HG03039 (cell line): Measurements from ENCODE around the gene SYNRG.
A peak's percentile ranks its signal among the peaks of the same experiment; 100 is the strongest.

Source experiments
- ATAC-seq: cut with Tn5 transposase; IDR thresholded peaks from one replicate; pipeline ENCODE4 v1.9.1; 2021; ENCODE audit warnings: mild to moderate bottlenecking, moderate library complexity; ENCODE audit not compliant: unreplicated experiment

The SYNRG gene

DNA sequence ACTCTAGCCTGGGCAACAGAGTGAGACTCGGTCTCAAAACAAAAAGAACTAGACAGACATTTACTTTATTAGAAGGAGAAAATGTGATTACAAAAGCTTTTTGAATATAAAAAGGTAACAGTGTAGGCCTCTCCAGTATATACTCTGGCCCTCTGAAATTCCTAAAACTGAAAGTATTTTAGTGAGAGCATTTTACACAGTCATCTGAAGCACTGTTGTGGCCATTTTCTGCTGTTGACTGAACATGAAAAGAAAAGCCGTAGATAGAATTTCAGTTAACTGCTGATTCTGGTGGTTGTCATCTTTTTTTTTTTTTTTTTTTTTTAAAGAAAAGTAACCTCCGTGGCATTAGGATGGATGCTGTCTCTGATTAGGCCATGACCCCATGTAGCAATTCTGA is 103.9 kb downstream of the SYNRG start:
- ATAC-seq = no peak

DNA sequence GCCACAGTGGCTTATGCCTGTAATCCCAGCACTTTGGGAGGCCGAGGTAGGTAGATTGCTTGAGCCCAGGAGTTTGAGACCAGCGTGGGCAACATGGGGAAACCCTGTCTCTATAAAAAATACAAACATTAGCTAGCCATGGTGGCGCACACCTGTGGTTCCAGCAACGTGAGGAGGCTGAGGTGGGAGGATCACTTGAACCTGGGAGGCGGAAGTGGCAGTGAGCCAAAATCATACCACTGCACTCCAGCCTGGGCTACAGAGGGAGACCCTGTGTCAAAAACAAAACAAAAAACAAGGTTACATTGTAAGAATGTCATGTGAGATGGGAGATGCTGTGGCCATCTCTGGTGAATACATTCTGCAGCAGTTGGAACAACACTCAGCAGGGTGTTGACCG is 106.1 kb downstream of the SYNRG start:
- ATAC-seq = no peak

DNA sequence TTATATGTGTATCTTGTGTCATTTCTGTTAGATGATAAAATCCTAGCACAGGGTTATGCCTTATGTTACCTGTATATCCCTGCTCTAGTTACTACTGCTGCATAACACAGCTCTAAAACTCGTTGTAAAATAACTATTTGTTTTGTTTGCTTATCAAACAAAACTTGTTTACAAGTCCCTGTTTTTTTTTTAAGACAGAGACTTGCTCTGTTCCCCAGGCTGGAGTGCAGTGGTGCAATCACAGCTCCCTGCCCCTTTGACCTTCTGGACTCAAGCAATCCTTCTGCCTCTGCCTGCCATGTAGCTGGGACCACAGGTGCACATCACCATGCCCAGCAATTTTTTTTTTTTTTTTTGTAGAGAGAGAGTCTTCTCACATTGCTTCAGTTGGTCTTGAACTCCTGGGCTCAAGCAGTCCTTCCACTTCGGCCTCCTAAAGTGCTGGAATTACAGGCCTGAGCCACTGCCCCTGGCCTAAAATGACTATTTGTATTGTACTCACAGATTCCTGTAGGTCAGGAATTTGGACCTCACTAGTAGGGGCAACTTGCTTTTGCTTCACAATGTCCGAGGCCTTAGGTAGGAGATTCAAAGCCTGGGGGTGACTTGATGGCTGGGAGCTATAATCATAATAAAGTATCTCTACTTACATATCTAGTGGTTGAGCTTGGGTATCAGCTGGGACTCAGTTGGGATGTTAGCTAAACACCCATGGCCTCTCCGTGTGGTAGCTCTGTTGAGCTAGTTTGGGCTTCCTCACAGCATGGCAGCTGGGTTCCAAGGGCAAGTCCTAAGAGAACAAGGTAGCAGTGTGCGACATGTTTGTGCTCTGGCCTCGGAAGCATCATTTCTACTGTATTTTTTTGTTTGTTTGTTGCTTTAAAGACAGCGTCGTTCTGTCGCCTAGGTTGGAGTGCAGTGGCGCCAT is 106.9 kb downstream of the SYNRG start:
- no peak for ATAC-seq

DNA sequence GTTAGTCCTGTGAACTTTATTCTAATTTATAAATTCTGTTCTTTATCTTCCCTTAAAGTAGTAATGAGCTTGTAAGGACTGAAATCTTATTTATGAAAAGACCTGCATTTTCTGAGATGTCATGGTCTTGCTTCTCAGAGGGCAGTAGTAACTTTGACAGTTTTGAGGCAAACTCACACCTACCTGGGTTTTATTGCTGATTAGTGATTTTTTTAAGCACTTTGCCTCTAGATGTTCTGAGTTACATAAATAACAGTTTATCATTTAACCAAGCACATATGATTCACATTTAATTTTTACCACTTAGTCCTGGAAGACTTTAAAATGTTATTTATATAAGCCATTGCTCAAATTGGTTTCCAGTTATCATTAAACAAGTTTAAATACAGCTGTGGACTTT is 108.8 kb downstream of the SYNRG start:
- no peak for ATAC-seq

DNA sequence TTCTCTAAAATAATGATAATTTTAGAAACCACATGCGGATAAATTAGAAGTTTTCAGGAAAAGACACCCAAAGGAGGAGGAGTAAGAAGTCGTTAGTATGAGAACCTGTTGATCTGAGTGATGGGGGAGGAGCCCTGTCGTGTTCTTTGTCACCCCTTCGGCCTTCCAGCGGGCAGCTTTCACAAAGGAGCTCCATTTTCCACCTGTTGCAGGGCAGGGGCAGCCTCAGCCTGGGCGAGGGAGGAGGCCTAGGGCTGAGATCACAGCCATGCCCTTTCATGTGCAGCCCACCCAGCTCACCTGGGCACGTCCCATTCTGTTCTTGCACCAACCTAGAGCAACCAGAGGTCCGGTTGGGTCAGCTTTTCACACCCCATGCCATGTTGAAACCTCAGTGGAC is 114.2 kb downstream of the SYNRG start:
- no peak for ATAC-seq

DNA sequence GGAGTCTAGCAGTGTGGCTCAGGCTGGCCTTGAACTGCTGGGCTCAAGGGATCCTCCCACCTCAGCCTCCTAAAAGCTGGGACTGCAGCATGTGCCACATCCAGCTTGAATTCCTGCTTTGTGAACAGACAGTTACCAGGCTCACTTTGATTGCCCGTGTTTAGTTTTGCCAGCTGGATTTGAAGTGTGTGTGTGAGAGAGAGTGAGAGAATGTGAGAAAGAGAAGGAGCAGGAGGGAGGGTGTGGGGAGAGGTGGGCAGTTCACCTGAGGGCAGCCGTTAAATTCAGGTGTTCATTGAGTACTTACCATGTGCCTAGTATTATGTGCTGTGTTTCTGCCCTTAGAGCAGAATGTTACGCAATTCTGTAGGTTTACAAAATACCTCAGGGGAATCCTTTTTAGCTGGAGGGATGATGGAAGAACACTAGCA is 114.8 kb downstream of the SYNRG start:
- no peak for ATAC-seq

DNA sequence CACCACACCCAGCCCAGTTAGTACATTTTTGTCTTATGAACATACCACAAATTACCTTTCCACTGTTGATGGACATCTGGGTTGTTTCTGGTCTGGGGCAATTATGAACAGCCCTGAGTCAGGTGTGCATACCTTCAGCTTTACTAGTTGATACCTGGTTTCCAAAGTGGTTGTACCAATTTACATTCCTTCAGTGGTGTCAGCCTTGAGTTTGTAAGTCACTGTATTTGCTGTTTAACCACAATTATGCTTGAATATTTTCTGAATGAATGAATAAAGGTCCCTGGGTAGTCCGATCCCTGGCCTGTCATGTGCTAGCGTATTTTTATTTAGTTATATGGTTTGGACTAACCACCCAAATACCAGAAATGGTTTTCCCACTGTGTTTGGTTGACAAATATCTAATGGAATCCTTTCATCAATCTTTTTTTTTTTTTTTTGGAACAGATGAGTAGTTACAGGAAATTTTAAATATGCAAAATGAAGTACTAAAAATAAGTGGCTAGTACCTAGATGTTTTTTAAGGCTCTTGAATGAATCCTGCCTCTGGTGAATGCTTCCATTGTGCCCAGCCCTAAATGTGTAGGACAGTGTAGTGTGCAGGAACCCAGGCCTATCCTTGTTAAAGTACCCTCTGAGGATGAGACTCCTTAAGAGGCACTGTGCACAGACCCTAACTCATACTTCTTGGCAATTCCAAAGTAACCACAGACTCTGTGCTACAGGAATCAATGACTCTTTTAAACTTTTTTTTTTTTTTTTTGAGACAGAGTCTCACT is 115.8 kb downstream of the SYNRG start:
- no peak for ATAC-seq

DNA sequence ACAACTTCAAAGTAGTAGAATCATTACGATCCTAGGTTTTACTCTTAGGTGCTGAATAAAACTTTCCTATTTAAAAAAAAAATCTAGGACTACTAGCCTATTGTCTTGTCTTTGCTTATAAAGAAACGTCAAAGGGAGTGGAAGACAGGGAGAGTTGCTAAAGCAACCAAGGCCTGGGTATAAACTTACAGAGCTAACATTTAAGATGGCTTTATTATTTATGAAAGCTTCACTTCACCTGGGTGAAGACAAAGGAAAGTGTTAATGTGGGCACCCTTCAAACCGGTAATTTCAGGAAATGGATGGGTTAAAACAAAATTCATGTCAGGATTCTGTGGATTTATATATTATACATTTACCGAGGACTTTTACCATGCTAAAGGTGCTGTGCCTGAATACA is 117.1 kb downstream of the SYNRG start:
- ATAC-seq = no peak

DNA sequence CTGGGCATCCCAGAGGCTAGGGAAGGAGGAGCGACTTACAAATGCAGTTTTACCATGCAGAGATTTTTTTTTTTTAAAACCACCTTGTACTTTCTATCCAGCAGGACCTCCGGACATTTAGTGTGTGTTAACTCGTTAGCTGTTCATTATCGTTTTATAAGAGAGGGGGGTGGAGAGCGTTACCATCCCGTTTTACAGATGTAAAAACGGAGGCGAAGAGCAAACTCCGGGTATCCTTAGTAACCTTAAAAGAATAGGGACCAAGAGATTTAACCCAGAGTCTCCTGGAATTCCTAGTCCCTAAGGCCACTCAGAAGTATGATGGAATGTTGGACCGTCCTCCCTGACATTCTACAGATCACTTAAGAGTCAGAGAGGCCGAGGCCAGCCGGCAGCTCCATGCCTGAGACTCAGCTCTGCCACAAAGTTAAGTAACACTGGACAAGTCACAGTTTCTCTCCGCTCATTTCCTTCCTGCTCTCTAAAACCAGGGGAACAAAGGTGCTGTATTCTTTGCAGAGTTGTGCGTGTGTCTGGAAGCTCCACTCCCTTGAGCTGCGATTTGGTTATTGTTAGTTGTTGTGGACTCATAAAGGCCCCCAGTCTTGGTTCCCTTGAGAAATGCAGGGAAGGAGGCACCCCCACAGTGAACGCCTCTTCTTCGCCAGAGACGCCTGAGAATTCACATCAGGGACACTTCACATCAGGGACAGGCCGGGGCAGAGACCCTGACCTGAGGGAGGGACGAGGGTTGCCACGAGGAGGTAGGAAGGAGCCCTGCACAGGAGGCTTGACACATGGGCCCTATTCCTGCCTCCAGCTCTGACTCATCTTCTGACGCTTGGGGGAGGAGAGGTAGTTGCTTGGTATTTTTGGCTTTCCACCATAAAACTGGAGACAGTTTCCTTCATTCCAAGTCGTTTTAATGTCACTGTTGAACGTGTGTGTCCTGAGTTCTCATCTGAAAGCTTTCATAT is 118.3 kb downstream of the SYNRG start:
- no peak for ATAC-seq

DNA sequence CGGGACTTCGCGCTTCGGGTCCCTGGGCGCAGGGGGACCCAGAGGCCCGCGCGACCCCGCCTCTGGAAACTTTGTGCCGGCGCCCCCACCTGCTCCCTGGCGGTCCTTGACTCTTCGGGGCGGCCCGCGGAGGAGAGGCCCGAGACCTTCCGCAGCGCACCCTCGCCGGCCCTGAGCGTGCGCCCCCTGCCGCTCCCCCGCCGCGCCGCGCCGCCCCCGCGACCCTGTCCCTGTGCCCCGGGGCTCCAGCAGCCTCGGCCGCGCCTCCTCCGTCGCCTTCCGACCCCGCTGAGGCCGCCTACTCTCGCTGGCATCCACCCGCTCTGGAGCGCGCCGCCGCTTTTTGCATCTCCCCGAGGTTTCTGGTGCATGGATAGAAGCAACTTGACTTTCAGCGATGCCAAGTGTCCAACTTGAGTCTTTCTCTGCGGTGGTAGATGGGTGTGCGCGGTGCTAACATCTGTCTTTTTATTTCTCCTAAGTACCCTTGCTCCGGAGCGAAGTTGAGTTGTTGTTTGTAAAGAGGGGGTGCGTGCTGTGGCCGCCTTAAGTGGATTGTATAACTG is 119.1 kb downstream of the SYNRG start:
- ATAC-seq = peak; percentile 34

DNA sequence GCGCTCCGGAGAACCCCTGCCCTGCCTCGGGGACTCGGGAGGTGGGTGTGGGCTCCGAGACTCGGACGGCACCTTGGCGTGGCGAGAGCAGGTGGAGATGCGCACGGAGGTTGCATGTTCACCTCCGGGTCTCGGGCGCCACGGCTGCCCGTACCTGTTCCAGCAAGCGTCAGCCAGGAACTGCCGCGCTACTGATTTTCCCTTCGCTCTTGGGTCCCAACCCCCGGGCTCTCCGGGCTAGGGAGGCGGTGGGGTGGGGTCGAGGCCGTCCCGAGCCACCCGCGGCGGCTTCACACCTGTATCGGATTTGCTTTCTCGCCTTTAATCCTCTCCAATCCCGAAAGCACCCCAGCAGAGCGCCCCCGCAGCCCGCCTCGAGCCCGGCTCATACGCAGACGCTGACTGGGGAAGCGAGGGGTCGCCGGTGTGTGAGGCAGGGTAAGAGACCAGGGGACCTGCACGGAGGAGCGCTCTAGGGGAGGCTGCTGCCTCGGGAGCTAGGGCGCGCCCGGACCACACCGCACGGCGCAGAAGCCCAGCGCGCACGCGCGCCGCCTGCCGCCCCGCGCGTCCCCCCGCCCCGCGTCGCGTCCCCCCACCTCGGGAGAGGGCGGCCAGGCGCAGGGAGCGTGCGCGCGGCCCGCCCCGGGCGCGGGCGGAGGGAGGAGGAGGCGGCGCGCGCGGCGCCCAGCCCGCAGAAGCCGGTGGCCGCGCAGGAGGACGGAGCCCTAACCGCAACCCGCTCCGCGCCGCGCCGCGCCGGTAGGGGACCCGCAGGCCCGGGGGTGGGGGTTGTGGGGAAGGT is 119.8 kb downstream of the SYNRG start, which contains the start of gene DUSP14:
Gene DUSP14, plus strand, starts transcription at position 695 of the 805 bp plus-strand sequence. CDS start 22,382 bp downstream, outside the sequence.
- ATAC-seq = peak; percentile 60

DNA sequence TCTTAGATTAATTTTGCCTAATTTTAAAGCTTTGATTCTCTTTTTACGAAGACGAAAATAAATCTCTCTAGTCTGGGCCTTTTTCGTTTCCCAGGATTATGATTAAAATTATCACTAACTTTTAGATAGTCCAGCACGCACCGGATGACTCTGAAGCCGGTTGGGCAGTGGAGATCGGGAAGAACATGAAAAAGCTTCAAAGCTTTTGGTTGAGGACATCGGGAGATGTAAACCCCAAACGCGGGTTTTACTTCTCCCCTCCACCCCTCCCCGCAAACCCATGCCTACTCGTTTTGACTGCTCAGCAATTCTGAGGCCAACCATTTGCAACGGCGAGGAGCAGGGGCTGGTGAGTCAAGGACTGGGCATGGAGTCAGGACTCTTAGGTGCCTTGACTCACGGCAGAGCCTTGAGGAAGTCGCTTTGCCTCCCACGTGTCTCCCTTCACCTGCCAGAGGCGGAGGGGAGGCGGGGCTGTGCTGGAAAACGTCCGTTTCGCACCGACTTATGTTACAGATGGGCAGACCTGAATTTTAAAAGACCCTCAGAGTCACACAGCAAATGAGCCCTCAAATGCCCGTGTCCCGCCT is 120.5 kb downstream of the SYNRG start:
- no peak for ATAC-seq

DNA sequence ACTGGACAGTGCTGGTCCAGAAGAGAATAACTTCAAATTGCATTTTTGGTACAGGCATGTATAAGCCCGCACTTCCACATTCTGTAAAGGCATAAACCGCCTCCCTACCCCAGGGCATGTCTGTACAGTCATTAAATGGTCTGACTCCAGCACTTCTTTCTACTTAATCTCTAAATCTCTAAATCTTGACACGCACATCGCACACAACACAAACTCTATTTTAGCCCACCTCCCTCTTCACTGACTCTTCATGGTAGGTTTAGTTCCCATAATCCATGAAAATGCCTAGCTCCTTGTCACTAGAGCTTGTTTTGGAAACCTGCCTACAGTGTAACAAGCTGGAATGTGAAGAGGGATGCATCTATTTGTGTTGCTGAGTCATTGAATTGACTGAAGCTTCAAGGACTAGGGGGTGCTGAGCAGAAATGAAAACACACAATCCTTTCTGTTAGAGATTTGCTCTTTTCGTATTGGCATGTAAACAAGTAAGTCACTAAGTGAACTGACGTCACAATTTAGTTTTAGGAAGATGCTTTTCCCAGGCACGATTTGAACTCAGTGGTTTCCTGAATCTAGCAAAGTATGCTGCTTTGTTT is 121.1 kb downstream of the SYNRG start:
- ATAC-seq = no peak

DNA sequence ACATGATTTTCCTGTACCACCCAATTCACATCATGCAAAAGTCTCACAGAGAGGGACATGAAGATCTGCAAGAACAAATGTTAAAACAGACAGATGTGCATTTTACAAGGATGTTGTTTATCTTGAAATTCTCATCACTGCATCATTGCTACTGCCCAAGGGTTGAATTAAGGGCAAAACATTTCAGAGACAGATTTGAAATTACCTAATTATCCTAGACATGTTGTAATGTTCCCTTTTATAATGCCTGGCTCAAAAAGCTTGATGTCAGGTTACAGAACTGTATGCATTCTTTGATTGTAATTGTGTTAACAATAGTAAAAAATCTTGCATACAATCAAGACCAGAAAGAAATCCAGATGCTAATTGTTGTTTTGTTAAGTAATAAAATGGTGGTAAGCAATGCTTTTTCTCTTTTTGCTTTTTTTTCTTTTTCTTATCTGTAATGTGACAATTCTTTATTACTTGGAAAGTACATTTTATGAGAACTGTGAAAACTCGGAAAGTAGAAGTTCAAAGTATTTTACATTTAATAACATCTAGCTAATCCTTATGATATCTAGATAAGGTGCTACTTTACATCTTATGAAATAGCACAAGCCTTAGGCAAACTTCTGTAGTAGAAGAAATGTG is 123.2 kb downstream of the SYNRG start:
- no peak for ATAC-seq

DNA sequence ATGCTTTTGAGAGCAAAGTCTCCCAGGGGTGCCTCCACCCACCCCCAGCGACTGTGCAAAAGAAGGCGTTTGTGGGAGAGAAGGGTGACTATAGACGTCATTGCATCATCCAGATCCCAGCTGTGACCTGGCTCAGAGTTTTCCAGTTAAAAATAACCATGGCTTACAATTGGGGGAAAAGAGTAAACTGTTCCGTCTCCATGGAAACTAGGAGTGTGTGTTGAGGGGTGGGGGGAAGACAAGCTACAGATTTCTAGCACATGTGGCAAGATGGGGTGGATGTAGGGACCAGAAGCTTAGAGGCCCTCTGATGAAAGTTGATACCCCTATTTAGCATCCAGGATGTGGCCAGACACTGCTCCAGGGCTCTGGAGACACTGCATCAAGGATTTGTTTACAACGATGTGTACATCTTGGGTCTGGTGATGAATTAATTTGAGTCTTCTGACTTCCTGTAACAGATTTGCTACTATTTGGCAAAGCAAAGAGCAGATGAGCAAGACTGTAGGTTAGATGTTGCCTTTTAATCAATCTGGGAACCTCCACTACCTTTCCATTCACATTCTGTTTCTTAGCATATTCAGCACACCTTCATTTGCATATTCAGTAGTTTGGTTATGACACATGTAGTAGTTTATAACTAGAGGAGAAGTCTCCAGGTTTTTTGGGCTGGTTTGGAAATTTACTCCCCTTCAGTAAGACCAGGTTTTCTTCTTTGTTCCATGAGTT is 125.7 kb downstream of the SYNRG start:
- no peak for ATAC-seq

DNA sequence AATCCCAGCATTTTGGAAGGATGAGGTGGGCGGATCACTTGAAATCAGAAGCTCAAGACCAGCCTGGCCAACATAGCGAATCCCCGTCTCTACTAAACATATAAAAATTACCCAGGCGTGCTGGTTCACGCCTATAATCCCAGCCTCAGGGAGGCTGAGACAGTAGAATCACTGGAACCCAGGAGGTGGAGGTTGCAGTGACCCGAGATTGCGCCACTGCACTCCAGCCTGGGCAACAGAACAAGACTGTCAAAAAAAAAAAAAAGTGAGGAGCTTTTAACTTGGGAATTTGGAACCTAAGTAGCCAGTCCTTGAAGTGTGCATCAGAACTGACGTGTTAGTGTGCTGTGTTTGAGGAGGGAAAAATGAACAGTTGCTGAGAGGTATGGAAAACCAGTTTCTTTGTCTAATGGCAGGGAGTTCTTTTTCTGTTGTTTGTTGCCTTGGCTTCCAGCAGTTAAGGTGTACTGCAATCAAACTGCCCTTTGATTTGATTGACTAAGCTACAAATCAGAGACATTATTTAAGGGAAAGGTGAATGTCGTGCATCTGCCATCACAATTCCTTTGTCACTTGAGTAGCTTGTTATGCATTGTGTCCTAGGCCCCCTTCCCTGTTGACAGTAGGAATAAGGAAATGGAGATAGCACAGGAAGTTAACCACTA is 128.1 kb downstream of the SYNRG start:
- no peak for ATAC-seq

DNA sequence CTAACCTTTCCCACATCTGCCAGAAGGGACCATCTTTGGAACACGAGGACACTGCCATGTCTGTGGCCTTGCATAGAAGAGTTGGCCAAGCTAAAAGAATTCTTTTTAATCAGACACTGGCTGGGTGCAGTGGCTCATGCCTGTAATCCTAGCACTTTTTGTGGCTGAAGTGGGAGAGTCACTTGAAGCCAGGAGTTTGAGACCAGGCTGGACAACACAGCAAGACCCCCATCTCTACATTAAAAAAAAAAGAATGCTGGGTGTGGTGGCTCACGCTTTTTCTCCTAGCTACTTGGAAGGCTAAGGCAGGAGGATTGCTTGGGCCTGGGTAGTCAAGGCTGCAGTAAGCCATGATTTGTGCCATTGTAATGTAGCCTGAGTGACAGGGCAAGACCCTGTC is 128.8 kb downstream of the SYNRG start:
- no peak for ATAC-seq
